Activated CD8-positive, alpha-beta memory T cell treated with anti-CD3 and anti-CD28 coated beads, Interleukin-2, amount 50 U/mL, for 1 hour (primary cell): ENCODE data around the gene SLC16A14.
"Not testable (repeated sequence)": the region's sequence is repeated elsewhere in the genome, so short reads cannot be mapped to it uniquely, and the experiment has no call there.

ENCODE experiments used
- DNase-seq: peaks from one replicate; pipeline ENCODE4 v3.0.0-alpha.2; 2020; ENCODE audit errors: extremely low read depth

SLC16A14 gene

GRCh38 chr2:230068651-230069055 lies at the start of gene SLC16A14:
SLC16A14 (minus strand) TSS chr2:230068924; CDS start chr2:230059352, 9,572 bp downstream.
- DNase-seq: no peak

- no peak for DNase-seq
Observed at GRCh38 chr2:230106771-230107170, 38.0 kb upstream of the SLC16A14 start.

- not testable (repeated sequence) for DNase-seq
Observed at GRCh38 chr2:230101967-230102366, 33.2 kb upstream of the SLC16A14 start.

- DNase-seq: no peak
Observed at GRCh38 chr2:230097841-230098240, 29.1 kb upstream of the SLC16A14 start.

- no peak for DNase-seq
Observed at GRCh38 chr2:230097424-230097823, 28.7 kb upstream of the SLC16A14 start.

GRCh38 chr2:230090967-230091366 lies 22.2 kb upstream of the SLC16A14 start:
- DNase-seq: no peak

- no peak for DNase-seq
Observed at GRCh38 chr2:230085201-230085600, 16.5 kb upstream of the SLC16A14 start.

GRCh38 chr2:230077851-230078547 lies 9.3 kb upstream of the SLC16A14 start:
- DNase-seq: no peak

- no peak for DNase-seq
Observed at GRCh38 chr2:230076819-230077218, 8.1 kb upstream of the SLC16A14 start.

GRCh38 chr2:230075988-230076631 lies 7.4 kb upstream of the SLC16A14 start:
- no peak for DNase-seq

GRCh38 chr2:230071421-230071820 lies 2.7 kb upstream of the SLC16A14 start:
- no peak for DNase-seq

GRCh38 chr2:230069402-230069801 lies 678 bp upstream of the SLC16A14 start:
- no peak for DNase-seq

- no peak for DNase-seq
Observed at GRCh38 chr2:230068016-230068650, 591 bp downstream of the SLC16A14 start.

GRCh38 chr2:230060672-230061293 lies 7.9 kb downstream of the SLC16A14 start:
- DNase-seq: no peak

- DNase-seq: no peak
Observed at GRCh38 chr2:230053753-230054478, 14.8 kb downstream of the SLC16A14 start.

GRCh38 chr2:230052299-230052698 lies 16.4 kb downstream of the SLC16A14 start:
- DNase-seq: no peak

GRCh38 chr2:230050136-230050535 lies 18.6 kb downstream of the SLC16A14 start:
- no peak for DNase-seq

- no peak for DNase-seq
Observed at GRCh38 chr2:230048010-230048671, 20.6 kb downstream of the SLC16A14 start.

GRCh38 chr2:230046491-230046890 lies 22.2 kb downstream of the SLC16A14 start:
- no peak for DNase-seq

- no peak for DNase-seq
Observed at GRCh38 chr2:230043461-230043860, 25.3 kb downstream of the SLC16A14 start.

GRCh38 chr2:230043025-230043424 lies 25.7 kb downstream of the SLC16A14 start:
- no peak for DNase-seq
